Spleen (tissue), 11 donors: ENCODE results near the gene S100A6. TPM values are rescaled to one million over a fixed set of nuclear protein-coding genes. Genes with fewer than 3 reads are reported as not detected.

Experiments
- DNase-seq: peaks from one replicate; pipeline ENCODE4 v3.0.0-alpha.2; 2020
- H3K27ac ChIP-seq, 8 donors: fragments of 200-600 bp; sonication (generic) in 7 of 8; 1 replicate in 4 of 8; 2 replicates in 4 of 8; pipeline versions ENCODE4 v1.5.0 to v1.8.0; 2016 to 2021; ENCODE audit warnings: inconsistent platforms in 4 of 8, mild to moderate bottlenecking in 4 of 8, moderate library complexity in 1 of 8
- H3K27me3 ChIP-seq, 7 donors: fragments of 200-600 bp; sonication (generic) in 6 of 7; replicated peaks in 1 of 7; 1 replicate in 4 of 7; 2 replicates in 3 of 7; pipeline versions ENCODE4 v1.5.0 to v1.8.0; 2016 to 2021; ENCODE audit warnings: inconsistent platforms in 3 of 7, mild to moderate bottlenecking in 1 of 7
- H3K36me3 ChIP-seq, 6 donors: fragments of 200-600 bp; sonication (generic) in 5 of 6; 1 replicate in 4 of 6; 2 replicates in 2 of 6; pipeline versions ENCODE4 v1.5.0 to v1.8.0; 2016 to 2021; ENCODE audit warnings: inconsistent platforms in 2 of 6
- H3K4me1 ChIP-seq, 6 donors: fragments of 200-600 bp; sonication (generic) in 5 of 6; 1 replicate in 3 of 6; 2 replicates in 3 of 6; pipeline versions ENCODE4 v1.5.0 to v1.8.0; 2016 to 2021; ENCODE audit warnings: inconsistent platforms in 3 of 6
- H3K4me3 ChIP-seq, 8 donors: fragments of 200-600 bp; sonication (generic) in 7 of 8; 1 replicate in 4 of 8; 2 replicates in 4 of 8; pipeline versions ENCODE4 v1.5.0 to v1.8.0; 2016 to 2021; ENCODE audit warnings: inconsistent platforms in 4 of 8, mild to moderate bottlenecking in 4 of 8, moderate library complexity in 2 of 8
- H3K9me3 ChIP-seq, 8 donors: fragments of 200-600 bp; sonication (generic) in 7 of 8; 1 replicate in 4 of 8; 2 replicates in 4 of 8; pipeline versions ENCODE4 v1.5.0 to v1.8.0; 2016 to 2021; ENCODE audit warnings: inconsistent platforms in 4 of 8
- POLR2A ChIP-seq, 3 donors: fragments of 450-650 bp; IDR thresholded peaks; one replicate each; pipeline ENCODE4 v1.5.1; 2017; ENCODE audit warnings: antibody characterized with exemption in 3 of 3, mild to moderate bottlenecking in 1 of 3
- POLR2AphosphoS5 ChIP-seq, 3 donors: sonication (generic); formaldehyde crosslinking; IDR thresholded peaks; one replicate each; pipeline ENCODE4 v1.5.1; 2017; ENCODE audit warnings: antibody characterized with exemption in 3 of 3
- WGBS, 5 donors: extraction: QIAGEN DNeasy Blood & Tissue Kit in 3 of 5; methylation state at CpG; one replicate each; pipeline versions ENCODE4 v1.1.5 to v1.1.7; 2013 to 2018; 5-methylcytosine and 5-hydroxymethylcytosine counted together
- intact Hi-C: fragments of 100-400 bp; cut with DNase I; formaldehyde crosslinking; loops from one replicate; pipeline ENCODE4 v1.15.0; 2023; ENCODE audit warnings: low total_unique reads
- polyA plus RNA-seq, 3 donors: library from polyadenylated mRNA; stranded (reverse); fragments of 200-250 nt; gene quantifications; one replicate each; pipeline ENCODE4 v1.2.1, GENCODE V29; 2013
- total RNA-seq, 7 donors: library from RNA; depleted of rRNA in 3 of 7; stranded (reverse); fragments of >200 nt in 3 of 7; fragmentation: NEBNext Ultra II Directional in 4 of 7; extraction: Animal tissue kit (Norgen Biotek cat#: 25700) in 4 of 7; gene quantifications; one replicate each; pipeline versions ENCODE4 v1.1.0 to v1.2.1, GENCODE V29; 2016 to 2021
- TF ChIP-seq, protein P1 (sequence below), 11 experiments: fragments of 200-600 bp in 7 of 11; fragments of 450-650 bp in 4 of 11; sonication (generic) in 4 of 11; IDR thresholded peaks in 8 of 11; conservative IDR thresholded peaks in 3 of 11; 1 replicate in 7 of 11; 2 replicates in 4 of 11; pipeline versions ENCODE4 v1.4.0 to v1.8.0; 2016 to 2021; ENCODE audit warnings: antibody characterized with exemption in 11 of 11, inconsistent platforms in 4 of 11, mild to moderate bottlenecking in 1 of 11
- donor health status: healthy with polysubstance abuse.
- donor health status: DM: no; HTN: no; CAD: no; lungs with moderate emphysema.
- donor health status: DM: no; HTN: no; CAD: no.
- donor health status: Bipolar disorder and iron deficiency.
- donor health status: healthy.
- donor health status: DM: no; HTN: no; CAD: no.
- donor health status: DM: yes; HTN: yes; CAD: no.

The S100A6 gene
- total and polyA plus RNA-seq, 10 donors: 121 to 779 (median 226) TPM

DNA sequence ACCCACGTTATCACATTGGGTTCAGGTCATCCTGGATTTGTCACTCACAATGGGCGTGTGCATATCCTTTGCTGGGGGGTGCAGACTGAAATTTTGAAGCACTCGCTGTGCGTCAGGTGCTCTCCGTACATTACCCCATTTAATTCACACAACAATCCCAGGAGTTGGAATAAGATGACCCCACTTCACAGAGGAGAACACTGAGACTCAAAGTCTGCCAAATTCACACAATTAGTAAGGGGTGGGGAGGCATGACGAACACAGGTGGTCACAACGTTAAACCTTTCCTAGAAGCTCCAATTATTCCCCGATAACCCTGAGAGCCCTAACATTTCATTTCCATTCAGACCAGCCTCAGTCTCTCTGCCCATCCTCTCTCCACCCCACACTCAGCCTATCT is 33.7 kb upstream of the S100A6 start:
- no peaks in the 10 kb centered on the region for H3K36me3 ChIP-seq
- no peak for DNase-seq
- no peaks in the 10 kb centered on the region for H3K9me3 ChIP-seq
- TF ChIP-seq, protein P1, sequence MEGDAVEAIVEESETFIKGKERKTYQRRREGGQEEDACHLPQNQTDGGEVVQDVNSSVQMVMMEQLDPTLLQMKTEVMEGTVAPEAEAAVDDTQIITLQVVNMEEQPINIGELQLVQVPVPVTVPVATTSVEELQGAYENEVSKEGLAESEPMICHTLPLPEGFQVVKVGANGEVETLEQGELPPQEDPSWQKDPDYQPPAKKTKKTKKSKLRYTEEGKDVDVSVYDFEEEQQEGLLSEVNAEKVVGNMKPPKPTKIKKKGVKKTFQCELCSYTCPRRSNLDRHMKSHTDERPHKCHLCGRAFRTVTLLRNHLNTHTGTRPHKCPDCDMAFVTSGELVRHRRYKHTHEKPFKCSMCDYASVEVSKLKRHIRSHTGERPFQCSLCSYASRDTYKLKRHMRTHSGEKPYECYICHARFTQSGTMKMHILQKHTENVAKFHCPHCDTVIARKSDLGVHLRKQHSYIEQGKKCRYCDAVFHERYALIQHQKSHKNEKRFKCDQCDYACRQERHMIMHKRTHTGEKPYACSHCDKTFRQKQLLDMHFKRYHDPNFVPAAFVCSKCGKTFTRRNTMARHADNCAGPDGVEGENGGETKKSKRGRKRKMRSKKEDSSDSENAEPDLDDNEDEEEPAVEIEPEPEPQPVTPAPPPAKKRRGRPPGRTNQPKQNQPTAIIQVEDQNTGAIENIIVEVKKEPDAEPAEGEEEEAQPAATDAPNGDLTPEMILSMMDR (IDR thresholded peaks at IDR 0.05 in 8 of 11, conservative IDR thresholded peaks at IDR 0.05 in 3 of 11): no peak
- TF ChIP-seq POLR2A (IDR thresholded peaks at IDR 0.05) (no peak), POLR2AphosphoS5 (IDR thresholded peaks at IDR 0.05) (no peak)
- intact Hi-C loops: loop anchor here (5.0 to 10.0 kb wide), 2 partner anchors 37 to 215 kb away; partner anchors contain the start of gene S100A9
- no peak overlapping the region for H3K4me3 ChIP-seq
- peaks cover 32 to 73% (median 52%) of the 10 kb centered on the region in 6 donors for H3K4me1 ChIP-seq
- no peak overlapping the region for H3K27ac ChIP-seq
- 86 to 93% (median 90%) methylated on average over 8 of the region's 8 CpGs for WGBS, 5 donors
- H3K27me3 ChIP-seq: no peaks in the 10 kb centered on the region

DNA sequence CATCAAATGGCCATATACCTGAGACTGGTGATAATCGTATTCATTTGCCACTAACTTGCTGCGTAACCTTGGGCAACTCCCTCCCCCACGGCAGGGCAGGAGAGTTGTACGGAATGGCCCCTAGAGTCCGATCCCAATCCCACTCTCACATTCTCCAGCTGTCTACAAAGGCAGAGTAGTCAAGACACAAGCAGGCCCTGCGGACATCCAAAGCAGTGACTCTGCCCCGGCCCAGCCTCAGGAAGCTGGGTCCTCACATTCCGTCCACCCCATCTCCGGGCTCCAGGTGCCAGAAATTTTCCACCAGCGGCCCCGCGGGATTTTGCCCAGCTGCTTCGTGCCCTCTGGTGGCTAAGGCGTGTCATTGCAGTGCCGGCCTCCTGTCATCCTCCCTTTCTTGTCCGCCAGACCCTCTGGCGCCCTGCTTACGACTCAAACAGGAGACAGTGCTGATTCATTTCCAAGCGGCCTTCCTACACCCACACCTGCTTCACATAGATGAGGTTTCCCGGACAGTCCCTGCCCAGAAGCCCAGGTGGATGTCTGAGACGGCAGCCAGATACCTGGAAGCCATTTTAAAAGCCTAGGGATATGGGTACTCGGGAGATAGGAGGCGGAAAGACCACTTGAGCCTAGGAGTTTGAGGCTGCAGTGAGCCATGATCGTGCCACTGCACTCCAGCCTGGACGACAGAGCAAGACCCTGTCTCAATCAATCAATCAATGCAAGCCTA is 32.7 kb upstream of the S100A6 start:
- intact Hi-C loops: loop anchor here (1.0 to 10.0 kb wide), 3 partner anchors 36 to 214 kb away; partner anchors contain the start of gene S100A9
- peaks cover 32 to 67% (median 49%) of the 10 kb centered on the region in 6 donors for H3K4me1 ChIP-seq
- H3K9me3 ChIP-seq: no peaks in the 10 kb centered on the region
- H3K36me3 ChIP-seq: no peaks in the 10 kb centered on the region
- DNase-seq: peak; percentile 94
- H3K27ac ChIP-seq: peak overlapping the region in 2 of 8 donors; percentile 29 to 93
- TF ChIP-seq POLR2AphosphoS5 (IDR thresholded peaks at IDR 0.05): peak; percentile 47 to 68 (median 52)
- TF ChIP-seq, protein P1 (IDR thresholded peaks at IDR 0.05 in 8 of 11, conservative IDR thresholded peaks at IDR 0.05 in 3 of 11): peak; percentile 94 to 100 (median 99)
- TF ChIP-seq POLR2A (IDR thresholded peaks at IDR 0.05): no peak
- H3K4me3 ChIP-seq: peak overlapping the region in 4 of 8 donors; percentile 6 to 47 (median 16)
- WGBS, 5 donors: 11 to 19% (median 16%) methylated on average over 24 to 25 of the region's 25 CpGs
- H3K27me3 ChIP-seq: no peaks in the 10 kb centered on the region

DNA sequence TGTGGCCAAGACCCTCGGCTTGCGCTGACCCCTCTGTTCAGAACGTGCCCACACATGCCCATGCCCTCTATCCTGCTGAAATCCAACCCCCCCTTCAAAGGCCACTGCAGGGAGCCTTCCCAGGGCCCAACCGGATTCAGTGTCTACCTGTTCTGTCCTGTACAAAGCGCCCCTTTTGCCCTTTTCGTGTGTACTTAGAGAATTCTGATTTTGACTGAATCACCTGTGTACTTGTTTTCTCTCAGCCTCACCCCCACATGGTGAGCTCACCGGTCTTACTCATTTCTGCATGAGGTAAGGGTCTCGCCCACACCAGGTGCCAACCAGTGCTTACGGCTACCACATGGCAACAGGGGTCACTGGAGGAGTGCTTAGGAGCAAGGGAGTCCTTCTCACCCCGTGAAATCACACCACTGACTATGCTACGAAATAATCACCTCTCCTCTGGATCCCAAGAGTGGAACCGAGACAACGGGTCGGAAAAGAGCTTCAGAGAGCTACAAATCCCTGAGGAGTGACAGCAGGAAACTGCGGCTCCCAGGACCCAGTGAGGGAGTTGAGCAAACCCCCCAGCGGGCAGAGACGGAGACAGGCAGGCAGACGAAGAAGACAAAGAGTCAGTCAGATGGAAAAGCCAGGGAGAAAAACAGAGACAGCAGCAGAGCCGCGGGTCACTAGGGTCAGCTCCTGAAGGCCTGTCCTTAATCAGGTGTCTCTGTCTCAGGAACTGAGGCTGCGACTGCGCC is 32.0 kb upstream of the S100A6 start:
- Histone ChIP-seq H3K9me3 (no peaks in the 10 kb centered on the region), H3K27me3 (no peaks in the 10 kb centered on the region), H3K27ac (peak overlapping the region in 3 of 8 donors; percentile 29 to 93 (median 88)), H3K4me1 (peaks cover 27 to 62% (median 44%) of the 10 kb centered on the region in 6 donors), H3K4me3 (peak overlapping the region in 1 of 8 donors; percentile 47), H3K36me3 (no peaks in the 10 kb centered on the region)
- no peak for TF ChIP-seq POLR2A (IDR thresholded peaks at IDR 0.05)
- TF ChIP-seq, protein P1 (IDR thresholded peaks at IDR 0.05 in 8 of 11, conservative IDR thresholded peaks at IDR 0.05 in 3 of 11): no peak
- no peak for TF ChIP-seq POLR2AphosphoS5 (IDR thresholded peaks at IDR 0.05)
- intact Hi-C loops: loop anchor here (1.0 to 10.0 kb wide), 3 partner anchors 35 to 213 kb away; partner anchors contain the start of gene S100A9
- 83 to 91% (median 85%) methylated on average over 22 of the region's 22 CpGs for WGBS, 5 donors
- DNase-seq: peak; percentile 62
